Spleen (tissue), 7 donors: ENCODE measurements around the gene RPTOR.

Experiments
- CTCF ChIP-seq, 11 experiments: fragments of 200-600 bp in 7 of 11; fragments of 450-650 bp in 4 of 11; sonication (generic) in 4 of 11; IDR thresholded peaks in 8 of 11; conservative IDR thresholded peaks in 3 of 11; 1 replicate in 7 of 11; 2 replicates in 4 of 11; pipeline versions ENCODE4 v1.4.0 to v1.8.0; 2016 to 2021; ENCODE audit warnings: antibody characterized with exemption in 11 of 11, inconsistent platforms in 4 of 11, mild to moderate bottlenecking in 1 of 11
- POLR2A ChIP-seq, 3 donors: fragments of 450-650 bp; IDR thresholded peaks; one replicate each; pipeline ENCODE4 v1.5.1; 2017; ENCODE audit warnings: antibody characterized with exemption in 3 of 3, mild to moderate bottlenecking in 1 of 3
- donor health status: DM: no; HTN: no; CAD: no; lungs with moderate emphysema.
- donor health status: DM: no; HTN: no; CAD: no.
- donor health status: DM: no; HTN: no; CAD: no.

DNA sequence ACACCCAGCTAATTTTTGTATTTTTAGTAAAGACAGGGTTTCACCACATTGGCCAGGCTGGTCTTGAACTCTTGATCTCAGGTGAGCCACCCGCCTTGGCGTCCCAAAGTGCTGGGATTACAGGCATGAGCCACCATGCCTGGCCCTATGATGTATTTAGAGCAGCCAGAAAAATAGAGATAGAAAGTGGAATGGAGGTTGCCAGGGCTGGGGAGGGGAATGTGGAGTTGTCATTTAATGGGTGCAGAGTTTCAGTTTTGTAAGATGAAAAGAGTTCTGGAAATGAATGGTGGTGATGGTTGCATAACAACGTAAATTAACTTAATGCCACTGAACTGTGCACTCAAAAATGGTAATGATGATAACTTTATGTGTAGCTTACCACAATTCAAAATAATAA, 36.7 kb upstream of the RPTOR start:
- TF ChIP-seq POLR2A (IDR thresholded peaks at IDR 0.05) (no peak), CTCF (IDR thresholded peaks at IDR 0.05 in 8 of 11, conservative IDR thresholded peaks at IDR 0.05 in 3 of 11) (no peak)
